KMS-11 (cell line): ENCODE measurements around the gene TRIM15.

Experiments used
- H2AFZ ChIP-seq: fragments of 200-600 bp; sonication (generic); 2 replicates; pipeline ENCODE4 v1.6.1; 2016; ENCODE audit warnings: antibody characterized with exemption, mixed run types, low read depth
- H3K27ac ChIP-seq: fragments of 200-600 bp; sonication (generic); 2 replicates; pipeline ENCODE4 v1.6.1; 2016; ENCODE audit warnings: mild to moderate bottlenecking, mixed run types
- H3K27me3 ChIP-seq: fragments of 200-600 bp; sonication (generic); 2 replicates; pipeline ENCODE4 v1.6.1; 2017; ENCODE audit warnings: mild to moderate bottlenecking, low read depth, mixed run types, moderate library complexity; ENCODE audit not compliant: insufficient read depth
- H3K36me3 ChIP-seq: fragments of 200-600 bp; sonication (generic); 2 replicates; pipeline ENCODE4 v1.6.1; 2017; ENCODE audit warnings: mild to moderate bottlenecking, mixed run types; ENCODE audit not compliant: insufficient read depth
- H3K4me1 ChIP-seq: fragments of 200-600 bp; sonication (generic); 2 replicates; pipeline ENCODE4 v1.6.1; 2016; ENCODE audit warnings: mild to moderate bottlenecking, low read depth, mixed run types; ENCODE audit not compliant: poor library complexity, severe bottlenecking
- H3K4me2 ChIP-seq: fragments of 200-600 bp; sonication (generic); 2 replicates; pipeline ENCODE4 v1.7.0; 2016; ENCODE audit warnings: mild to moderate bottlenecking, mixed run types
- H3K4me3 ChIP-seq: fragments of 200-600 bp; sonication (generic); IDR thresholded peaks from 2 replicates; pipeline ENCODE4 v1.6.1; 2017; ENCODE audit warnings: low read depth, low read length, mixed read lengths; ENCODE audit not compliant: insufficient read depth
- H3K79me2 ChIP-seq: fragments of 200-600 bp; sonication (generic); 2 replicates; pipeline ENCODE4 v1.6.1; 2016; ENCODE audit warnings: low read depth, mixed run types; ENCODE audit not compliant: insufficient read depth
- H3K9ac ChIP-seq: fragments of 200-600 bp; sonication (generic); 2 replicates; pipeline ENCODE4 v1.6.1; 2016; ENCODE audit warnings: mild to moderate bottlenecking, mixed run types
- H4K20me1 ChIP-seq: fragments of 200-600 bp; sonication (generic); 2 replicates; pipeline ENCODE4 v1.6.1; 2016; ENCODE audit warnings: mild to moderate bottlenecking, mixed run types; ENCODE audit not compliant: insufficient read depth
- CTCF ChIP-seq: fragments of 200-600 bp; sonication (generic); conservative IDR thresholded peaks from 2 replicates; pipeline ENCODE4 v1.6.1; 2017; ENCODE audit warnings: low read depth, mild to moderate bottlenecking, antibody characterized with exemption, low read length, moderate library complexity, mixed read lengths

TRIM15 gene

GRCh38 chr6:30169658-30170614, 6.6 kb downstream of the TRIM15 start:
- peak; percentile 81 for TF ChIP-seq CTCF
- Histone ChIP-seq H3K36me3 (no peaks in the 10 kb centered on the region), H3K27me3 (no peaks in the 10 kb centered on the region), H3K79me2 (no peaks in the 10 kb centered on the region), H2AFZ (no peak overlapping the region), H3K9ac (no peak overlapping the region), H3K27ac (no peak overlapping the region), H3K4me1 (no peaks in the 10 kb centered on the region), H3K4me3 (no peak overlapping the region), H3K4me2 (no peak overlapping the region), H4K20me1 (no peaks in the 10 kb centered on the region)

- no peak overlapping the region for H3K27ac ChIP-seq
- H3K4me3 ChIP-seq = no peak overlapping the region
- H3K27me3 ChIP-seq = no peaks in the 10 kb centered on the region
- no peak for TF ChIP-seq CTCF
- H3K36me3 ChIP-seq = no peaks in the 10 kb centered on the region
- no peaks in the 10 kb centered on the region for H3K4me1 ChIP-seq
- no peaks in the 10 kb centered on the region for H3K79me2 ChIP-seq
- no peak overlapping the region for H3K4me2 ChIP-seq
- H2AFZ ChIP-seq = no peak overlapping the region
- no peak overlapping the region for H3K9ac ChIP-seq
- H4K20me1 ChIP-seq = no peaks in the 10 kb centered on the region
Measured at GRCh38 chr6:30171677-30172471, 8.5 kb downstream of the TRIM15 start.

- Histone ChIP-seq H3K4me3 (no peak overlapping the region), H3K27me3 (no peaks in the 10 kb centered on the region), H3K4me1 (no peaks in the 10 kb centered on the region), H3K9ac (no peak overlapping the region), H3K36me3 (no peaks in the 10 kb centered on the region), H3K4me2 (no peak overlapping the region), H2AFZ (no peak overlapping the region), H3K79me2 (no peaks in the 10 kb centered on the region), H4K20me1 (no peaks in the 10 kb centered on the region), H3K27ac (no peak overlapping the region)
- no peak for TF ChIP-seq CTCF
Measured at GRCh38 chr6:30172681-30173080, 9.3 kb downstream of the TRIM15 start.

GRCh38 chr6:30175765-30176164, 12.4 kb downstream of the TRIM15 start:
- no peak overlapping the region for H2AFZ ChIP-seq
- no peaks in the 10 kb centered on the region for H3K36me3 ChIP-seq
- no peak for TF ChIP-seq CTCF
- no peaks in the 10 kb centered on the region for H3K27me3 ChIP-seq
- H3K9ac ChIP-seq = no peak overlapping the region
- H3K27ac ChIP-seq = no peak overlapping the region
- no peaks in the 10 kb centered on the region for H4K20me1 ChIP-seq
- H3K4me1 ChIP-seq = no peaks in the 10 kb centered on the region
- no peaks in the 10 kb centered on the region for H3K79me2 ChIP-seq
- H3K4me3 ChIP-seq = no peak overlapping the region
- no peak overlapping the region for H3K4me2 ChIP-seq
